Spleen (tissue), 7 donors: ENCODE measurements around the gene GTPBP1.

Experiments
- POLR2A ChIP-seq, 3 donors: fragments of 450-650 bp; IDR thresholded peaks; one replicate each; pipeline ENCODE4 v1.5.1; 2017; ENCODE audit warnings: antibody characterized with exemption in 3 of 3, mild to moderate bottlenecking in 1 of 3
- POLR2AphosphoS5 ChIP-seq, 3 donors: sonication (generic); formaldehyde crosslinking; IDR thresholded peaks; one replicate each; pipeline ENCODE4 v1.5.1; 2017; ENCODE audit warnings: antibody characterized with exemption in 3 of 3
- TF ChIP-seq, protein P1 (sequence below), 11 experiments: fragments of 200-600 bp in 7 of 11; fragments of 450-650 bp in 4 of 11; sonication (generic) in 4 of 11; IDR thresholded peaks in 8 of 11; conservative IDR thresholded peaks in 3 of 11; 1 replicate in 7 of 11; 2 replicates in 4 of 11; pipeline versions ENCODE4 v1.4.0 to v1.8.0; 2016 to 2021; ENCODE audit warnings: antibody characterized with exemption in 11 of 11, inconsistent platforms in 4 of 11, mild to moderate bottlenecking in 1 of 11
- donor health status: DM: no; HTN: no; CAD: no; lungs with moderate emphysema.
- donor health status: DM: no; HTN: no; CAD: no.
- donor health status: DM: no; HTN: no; CAD: no.

DNA sequence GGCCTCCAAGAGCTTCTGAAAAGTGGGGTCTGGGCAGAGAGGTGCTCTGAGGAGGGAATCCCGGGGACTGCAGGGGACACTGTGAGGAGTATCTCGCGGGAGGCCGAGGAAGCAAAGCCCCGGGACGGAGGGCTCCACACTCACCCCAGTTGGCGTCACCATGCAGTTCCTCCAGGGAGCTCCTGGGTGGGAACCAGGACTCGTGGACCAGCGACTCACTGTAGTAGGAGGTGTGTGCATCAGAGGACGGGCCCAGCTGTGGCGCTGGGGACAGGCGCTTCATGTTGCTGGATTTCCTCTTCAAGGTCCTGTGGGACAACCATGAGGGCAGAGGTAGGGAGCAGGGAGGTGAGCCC is 45.3 kb downstream of the GTPBP1 start:
- TF ChIP-seq, protein P1, sequence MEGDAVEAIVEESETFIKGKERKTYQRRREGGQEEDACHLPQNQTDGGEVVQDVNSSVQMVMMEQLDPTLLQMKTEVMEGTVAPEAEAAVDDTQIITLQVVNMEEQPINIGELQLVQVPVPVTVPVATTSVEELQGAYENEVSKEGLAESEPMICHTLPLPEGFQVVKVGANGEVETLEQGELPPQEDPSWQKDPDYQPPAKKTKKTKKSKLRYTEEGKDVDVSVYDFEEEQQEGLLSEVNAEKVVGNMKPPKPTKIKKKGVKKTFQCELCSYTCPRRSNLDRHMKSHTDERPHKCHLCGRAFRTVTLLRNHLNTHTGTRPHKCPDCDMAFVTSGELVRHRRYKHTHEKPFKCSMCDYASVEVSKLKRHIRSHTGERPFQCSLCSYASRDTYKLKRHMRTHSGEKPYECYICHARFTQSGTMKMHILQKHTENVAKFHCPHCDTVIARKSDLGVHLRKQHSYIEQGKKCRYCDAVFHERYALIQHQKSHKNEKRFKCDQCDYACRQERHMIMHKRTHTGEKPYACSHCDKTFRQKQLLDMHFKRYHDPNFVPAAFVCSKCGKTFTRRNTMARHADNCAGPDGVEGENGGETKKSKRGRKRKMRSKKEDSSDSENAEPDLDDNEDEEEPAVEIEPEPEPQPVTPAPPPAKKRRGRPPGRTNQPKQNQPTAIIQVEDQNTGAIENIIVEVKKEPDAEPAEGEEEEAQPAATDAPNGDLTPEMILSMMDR (IDR thresholded peaks at IDR 0.05 in 8 of 11, conservative IDR thresholded peaks at IDR 0.05 in 3 of 11): no peak
- TF ChIP-seq POLR2A (IDR thresholded peaks at IDR 0.05) (no peak), POLR2AphosphoS5 (IDR thresholded peaks at IDR 0.05) (no peak)
